Neural cell (in vitro differentiated cells): ENCODE data around the gene LXN. TPM values are rescaled to one million over a fixed set of nuclear protein-coding genes. Genes with fewer than 3 reads are reported as not detected.

Experiments used
- H2AFZ ChIP-seq: fragments of 200-600, 300-800 bp; sonication (generic), shearing (Covaris generic); 2 replicates; pipeline ENCODE4 v1.6.0; 2014; ENCODE audit warnings: low read depth, mild to moderate bottlenecking, antibody characterized with exemption, low read length, moderate library complexity
- H3F3A ChIP-seq: fragments of 200-600 bp; shearing (Covaris generic); 2 replicates; pipeline ENCODE4 v1.6.1; 2016; ENCODE audit warnings: mild to moderate bottlenecking, moderate library complexity, mixed read lengths, antibody characterized with exemption, low read length; ENCODE audit not compliant: insufficient read depth, poor library complexity, severe bottlenecking
- H3K27ac ChIP-seq: fragments of 200-600, 300-800 bp; sonication (generic), shearing (Covaris generic); 2 replicates; pipeline ENCODE4 v1.5.1; 2014; ENCODE audit warnings: mild to moderate bottlenecking, low read length, moderate library complexity
- H3K27me3 ChIP-seq: fragments of 300-800, 200-600 bp; sonication (generic), shearing (Covaris generic); 2 replicates; pipeline ENCODE4 v1.6.0; 2014; ENCODE audit warnings: mild to moderate bottlenecking, low read depth, low read length, moderate library complexity; ENCODE audit not compliant: insufficient read depth
- H3K36me3 ChIP-seq: fragments of 300-800, 200-600 bp; sonication (generic), shearing (Covaris generic); 2 replicates; pipeline ENCODE4 v1.5.1; 2014; ENCODE audit warnings: mild to moderate bottlenecking, antibody characterized with exemption, low read length, moderate library complexity; ENCODE audit not compliant: insufficient read depth
- H3K4me2 ChIP-seq: fragments of 300-800, 200-600 bp; sonication (generic), shearing (Covaris generic); 2 replicates; pipeline ENCODE4 v1.6.0; 2014; ENCODE audit warnings: mild to moderate bottlenecking, low read length
- H3K4me3 ChIP-seq: fragments of 300-800, 200-600 bp; sonication (generic), shearing (Covaris generic); 2 replicates; pipeline ENCODE4 v1.5.1; 2014; ENCODE audit warnings: mild to moderate bottlenecking, low read length, moderate library complexity
- H3K79me2 ChIP-seq: fragments of 200-600 bp; shearing (Covaris generic); replicated peaks from 2 replicates; pipeline ENCODE4 v1.6.0; 2014; ENCODE audit warnings: mild to moderate bottlenecking, low read length, moderate library complexity; ENCODE audit not compliant: insufficient read depth
- H3K9ac ChIP-seq: fragments of 300-800, 200-600 bp; sonication (generic), shearing (Covaris generic); 2 replicates; pipeline ENCODE4 v1.6.1; 2016; ENCODE audit warnings: mild to moderate bottlenecking, low read length, mixed read lengths
- H3K9me2 ChIP-seq: fragments of 200-600 bp; shearing (Covaris generic); 2 replicates; pipeline ENCODE4 v1.6.1; 2016; ENCODE audit warnings: mild to moderate bottlenecking, low read length, mixed read lengths; ENCODE audit not compliant: insufficient read depth
- H3K9me3 ChIP-seq: fragments of 200-600, 300-800 bp; sonication (generic), shearing (Covaris generic); 2 replicates; pipeline ENCODE4 v1.6.1; 2016; ENCODE audit warnings: mild to moderate bottlenecking, mixed run types, low read length, moderate library complexity, mixed read lengths
- H4K20me1 ChIP-seq: fragments of 200-600 bp; shearing (Covaris generic); 2 replicates; pipeline ENCODE4 v1.6.1; 2016; ENCODE audit warnings: mild to moderate bottlenecking, mixed run types; ENCODE audit not compliant: insufficient read depth
- CTCF ChIP-seq: fragments of 450-650 bp; IDR thresholded peaks from 2 replicates; pipeline ENCODE4 v1.5.1; 2014; ENCODE audit warnings: antibody characterized with exemption, mild to moderate bottlenecking, moderate library complexity; ENCODE audit not compliant: poor library complexity, severe bottlenecking
- EZH2 ChIP-seq: fragments of 200-600, 300-800 bp; shearing (Covaris generic), sonication (generic); IDR thresholded peaks from 2 replicates; pipeline ENCODE4 v1.6.1; 2014; ENCODE audit warnings: antibody characterized with exemption, low read length, borderline replicate concordance, mild to moderate bottlenecking; ENCODE audit not compliant: insufficient read depth, poor library complexity, severe bottlenecking
- MXI1 ChIP-seq: fragments of 450-650 bp; conservative IDR thresholded peaks from 2 replicates; pipeline ENCODE4 v1.6.1; 2014; ENCODE audit warnings: antibody characterized with exemption, mild to moderate bottlenecking; ENCODE audit not compliant: poor library complexity, severe bottlenecking
- POLR2AphosphoS5 ChIP-seq: IDR thresholded peaks from 2 replicates; pipeline ENCODE4 v1.6.1; 2012
- REST ChIP-seq: IDR thresholded peaks from 2 replicates; pipeline ENCODE4 v1.6.1; 2012; ENCODE audit warnings: borderline replicate concordance
- TAF1 ChIP-seq: IDR thresholded peaks from 2 replicates; pipeline ENCODE4 v1.6.1; 2012; ENCODE audit warnings: low read depth
- polyA plus RNA-seq: library from polyadenylated mRNA; depleted of rRNA; stranded (reverse); fragments of >200 nt; gene quantifications from 2 replicates; pipeline ENCODE4 v1.2.3, GENCODE V29; 2014

Gene LXN
- polyA plus RNA-seq, 1 donor from 2014 or later, result 0.53 TPM

- no peak overlapping the region for H3K9ac ChIP-seq
- no peak overlapping the region for H3K4me3 ChIP-seq
- H4K20me1 ChIP-seq, result no peaks in the 10 kb centered on the region
- no peaks in the 10 kb centered on the region for H3F3A ChIP-seq
- TF ChIP-seq TAF1, result no peak
- TF ChIP-seq EZH2, result no peak
- no peak for TF ChIP-seq CTCF
- no peaks in the 10 kb centered on the region for H3K9me2 ChIP-seq
- no peak overlapping the region for H3K4me2 ChIP-seq
- H3K9me3 ChIP-seq, result no peaks in the 10 kb centered on the region
- H3K36me3 ChIP-seq, result peaks cover 5% of the 10 kb centered on the region
- H3K27ac ChIP-seq, result no peak overlapping the region
- H3K79me2 ChIP-seq, result no peaks in the 10 kb centered on the region
- no peaks in the 10 kb centered on the region for H3K27me3 ChIP-seq
- H2AFZ ChIP-seq, result no peak overlapping the region
These were observed 12.7 kb upstream of the LXN start for GRCh38 chr3:158685159-158685558.

GRCh38 chr3:158683230-158683962 lies 10.9 kb upstream of the LXN start:
- H3K4me3 ChIP-seq, result no peak overlapping the region
- H4K20me1 ChIP-seq, result no peaks in the 10 kb centered on the region
- H3K36me3 ChIP-seq, result peaks cover 5% of the 10 kb centered on the region
- H2AFZ ChIP-seq, result no peak overlapping the region
- no peak overlapping the region for H3K27ac ChIP-seq
- no peak overlapping the region for H3K4me2 ChIP-seq
- H3F3A ChIP-seq, result no peaks in the 10 kb centered on the region
- no peaks in the 10 kb centered on the region for H3K79me2 ChIP-seq
- TF ChIP-seq POLR2AphosphoS5 (no peak), REST (no peak), MXI1 (no peak), EZH2 (no peak), CTCF (no peak)
- no peaks in the 10 kb centered on the region for H3K27me3 ChIP-seq
- no peak overlapping the region for H3K9ac ChIP-seq
- H3K9me2 ChIP-seq, result no peaks in the 10 kb centered on the region
- no peaks in the 10 kb centered on the region for H3K9me3 ChIP-seq
